HEK293 (cell line): ENCODE results near the gene CAMK2D.

ENCODE experiments used
- MYNN ChIP-seq: fragments of 450-650 bp; formaldehyde crosslinking; IDR thresholded peaks from 2 replicates; pipeline ENCODE4 v1.5.1; 2016; ENCODE audit warnings: missing biosample characterization, missing genetic modification characterization, borderline replicate concordance
- SP2 ChIP-seq: fragments of 450-650 bp; formaldehyde crosslinking; IDR thresholded peaks from 2 replicates; pipeline ENCODE4 v1.5.1; 2016; ENCODE audit warnings: missing biosample characterization, missing genetic modification characterization
- TRIM28 ChIP-seq: IDR thresholded peaks from 2 replicates; pipeline ENCODE4 v1.6.1; 2011; ENCODE audit warnings: low read length, control low read depth, borderline replicate concordance
- ZNF426 ChIP-seq: fragments of 450-650 bp; formaldehyde crosslinking; IDR thresholded peaks from 2 replicates; pipeline ENCODE4 v1.5.1; 2017; ENCODE audit warnings: missing biosample characterization, missing genetic modification characterization, mild to moderate bottlenecking, inconsistent platforms, moderate library complexity
- ZNF621 ChIP-seq: fragments of 450-650 bp; formaldehyde crosslinking; IDR thresholded peaks from 2 replicates; pipeline ENCODE4 v1.5.1; 2017; ENCODE audit warnings: missing biosample characterization, missing genetic modification characterization
- ZNF654 ChIP-seq: fragments of 450-650 bp; formaldehyde crosslinking; IDR thresholded peaks from 2 replicates; pipeline ENCODE4 v1.5.1; 2016; ENCODE audit warnings: low read depth, missing biosample characterization, missing genetic modification characterization
- ZNF76 ChIP-seq: fragments of 450-650 bp; formaldehyde crosslinking; IDR thresholded peaks from 2 replicates; pipeline ENCODE4; 2016; ENCODE audit warnings: low read depth, missing biosample characterization, missing genetic modification characterization, borderline replicate concordance
- ZNF777 ChIP-seq: fragments of 450-650 bp; formaldehyde crosslinking; IDR thresholded peaks from 2 replicates; pipeline ENCODE4 v1.5.1; 2017; ENCODE audit warnings: missing biosample characterization, missing genetic modification characterization, borderline replicate concordance
- ZSCAN30 ChIP-seq: fragments of 450-650 bp; IDR thresholded peaks from 2 replicates; pipeline ENCODE4 v1.5.1; 2018; ENCODE audit warnings: missing biosample characterization, mild to moderate bottlenecking, missing genetic modification characterization, moderate library complexity
- TF ChIP-seq, protein P1 (sequence below): fragments of 450-650 bp; formaldehyde crosslinking; IDR thresholded peaks from 2 replicates; pipeline ENCODE4 v1.5.1; 2016; ENCODE audit warnings: missing biosample characterization, missing genetic modification characterization
- TF ChIP-seq, protein P2 (sequence below): fragments of 450-650 bp; formaldehyde crosslinking; IDR thresholded peaks from 2 replicates; pipeline ENCODE4 v1.5.1; 2016; ENCODE audit warnings: missing biosample characterization, missing genetic modification characterization
- TF ChIP-seq, protein P3 (sequence below): fragments of 450-650 bp; formaldehyde crosslinking; optimal IDR thresholded peaks from 2 replicates; pipeline ENCODE3; 2016; ENCODE audit warnings: missing biosample characterization, mild to moderate bottlenecking, missing genetic modification characterization

DNA sequence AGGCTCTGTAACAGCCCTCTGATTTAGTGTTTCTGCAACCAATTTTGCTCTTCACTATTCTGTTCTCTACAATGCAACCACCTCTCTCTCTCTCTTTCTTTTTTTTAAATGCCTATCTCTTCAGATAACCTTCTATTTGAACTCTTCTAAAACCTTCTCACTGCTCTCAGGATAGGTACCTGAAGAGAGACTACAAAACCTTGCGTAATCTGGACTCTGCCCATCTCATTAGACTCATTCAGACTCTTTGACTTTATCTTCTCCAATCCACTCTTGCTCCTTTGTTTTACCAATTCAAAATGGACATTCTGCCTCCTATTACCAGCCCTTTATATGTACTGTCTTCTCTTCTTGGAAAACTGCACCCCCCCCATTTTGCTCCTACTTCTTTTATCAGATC, 291.6 kb downstream of the CAMK2D start:
- TF ChIP-seq ZNF621 (no peak), ZNF426 (no peak), MYNN (no peak), SP2 (tag by site-specific recombination) (no peak), TRIM28 (no peak), ZNF76 (tag by site-specific recombination) (no peak), ZNF654 (no peak), ZNF777 (no peak), ZSCAN30 (tag by site-specific recombination) (no peak)
- TF ChIP-seq, protein P1, sequence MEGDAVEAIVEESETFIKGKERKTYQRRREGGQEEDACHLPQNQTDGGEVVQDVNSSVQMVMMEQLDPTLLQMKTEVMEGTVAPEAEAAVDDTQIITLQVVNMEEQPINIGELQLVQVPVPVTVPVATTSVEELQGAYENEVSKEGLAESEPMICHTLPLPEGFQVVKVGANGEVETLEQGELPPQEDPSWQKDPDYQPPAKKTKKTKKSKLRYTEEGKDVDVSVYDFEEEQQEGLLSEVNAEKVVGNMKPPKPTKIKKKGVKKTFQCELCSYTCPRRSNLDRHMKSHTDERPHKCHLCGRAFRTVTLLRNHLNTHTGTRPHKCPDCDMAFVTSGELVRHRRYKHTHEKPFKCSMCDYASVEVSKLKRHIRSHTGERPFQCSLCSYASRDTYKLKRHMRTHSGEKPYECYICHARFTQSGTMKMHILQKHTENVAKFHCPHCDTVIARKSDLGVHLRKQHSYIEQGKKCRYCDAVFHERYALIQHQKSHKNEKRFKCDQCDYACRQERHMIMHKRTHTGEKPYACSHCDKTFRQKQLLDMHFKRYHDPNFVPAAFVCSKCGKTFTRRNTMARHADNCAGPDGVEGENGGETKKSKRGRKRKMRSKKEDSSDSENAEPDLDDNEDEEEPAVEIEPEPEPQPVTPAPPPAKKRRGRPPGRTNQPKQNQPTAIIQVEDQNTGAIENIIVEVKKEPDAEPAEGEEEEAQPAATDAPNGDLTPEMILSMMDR, result no peak
- TF ChIP-seq, protein P2, sequence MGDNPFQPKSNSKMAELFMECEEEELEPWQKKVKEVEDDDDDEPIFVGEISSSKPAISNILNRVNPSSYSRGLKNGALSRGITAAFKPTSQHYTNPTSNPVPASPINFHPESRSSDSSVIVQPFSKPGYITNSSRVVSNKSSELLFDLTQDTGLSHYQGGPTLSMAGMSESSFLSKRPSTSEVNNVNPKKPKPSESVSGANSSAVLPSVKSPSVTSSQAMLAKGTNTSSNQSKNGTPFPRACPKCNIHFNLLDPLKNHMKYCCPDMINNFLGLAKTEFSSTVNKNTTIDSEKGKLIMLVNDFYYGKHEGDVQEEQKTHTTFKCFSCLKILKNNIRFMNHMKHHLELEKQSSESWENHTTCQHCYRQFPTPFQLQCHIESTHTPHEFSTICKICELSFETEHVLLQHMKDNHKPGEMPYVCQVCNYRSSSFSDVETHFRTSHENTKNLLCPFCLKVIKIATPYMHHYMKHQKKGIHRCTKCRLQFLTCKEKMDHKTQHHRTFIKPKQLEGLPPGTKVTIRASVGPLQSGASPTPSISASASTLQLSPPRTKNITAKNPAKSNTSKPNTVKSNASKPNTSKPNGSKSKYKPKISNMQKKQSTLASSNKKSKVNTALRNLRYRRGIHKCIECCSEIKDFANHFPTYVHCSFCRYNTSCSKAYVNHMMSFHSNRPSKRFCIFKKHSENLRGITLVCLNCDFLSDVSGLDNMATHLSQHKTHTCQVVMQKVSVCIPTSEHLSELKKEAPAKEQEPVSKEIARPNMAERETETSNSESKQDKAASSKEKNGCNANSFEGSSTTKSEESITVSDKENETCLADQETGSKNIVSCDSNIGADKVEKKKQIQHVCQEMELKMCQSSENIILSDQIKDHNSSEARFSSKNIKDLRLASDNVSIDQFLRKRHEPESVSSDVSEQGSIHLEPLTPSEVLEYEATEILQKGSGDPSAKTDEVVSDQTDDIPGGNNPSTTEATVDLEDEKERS (tag by site-specific recombination), result no peak
- TF ChIP-seq, protein P3, sequence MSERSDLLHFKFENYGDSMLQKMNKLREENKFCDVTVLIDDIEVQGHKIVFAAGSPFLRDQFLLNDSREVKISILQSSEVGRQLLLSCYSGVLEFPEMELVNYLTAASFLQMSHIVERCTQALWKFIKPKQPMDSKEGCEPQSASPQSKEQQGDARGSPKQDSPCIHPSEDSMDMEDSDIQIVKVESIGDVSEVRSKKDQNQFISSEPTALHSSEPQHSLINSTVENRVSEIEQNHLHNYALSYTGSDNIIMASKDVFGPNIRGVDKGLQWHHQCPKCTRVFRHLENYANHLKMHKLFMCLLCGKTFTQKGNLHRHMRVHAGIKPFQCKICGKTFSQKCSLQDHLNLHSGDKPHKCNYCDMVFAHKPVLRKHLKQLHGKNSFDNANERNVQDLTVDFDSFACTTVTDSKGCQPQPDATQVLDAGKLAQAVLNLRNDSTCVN (tag by site-specific recombination), result no peak
